H1 (cell line): Measurements from ENCODE around the gene SEMA3E. TPM values are rescaled to one million over a fixed set of nuclear protein-coding genes. Genes with fewer than 3 reads are reported as not detected.

ENCODE experiments used
- CTCF ChIA-PET: fragments of 300-600 bp; sonication (Branson Sonifier 250); formaldehyde crosslinking; loops from one replicate; lab custom pipeline; 2021; ENCODE audit not compliant: partially characterized antibody; lab: Charles Lee
- POLR2A ChIA-PET: fragments of 300-600 bp; sonication (Branson Sonifier 250); formaldehyde crosslinking; loops from one replicate; lab custom pipeline; 2021; ENCODE audit warnings: inconsistent platforms; ENCODE audit not compliant: partially characterized antibody; lab: Charles Lee
- DNase-seq, 2 experiments: peaks; one replicate each; pipeline versions ENCODE4 v3.0.0 to v3.0.0-alpha.2; 2010 to 2022; ENCODE audit warnings: low spot score in 2 of 2, low read depth in 1 of 2, mixed read lengths in 1 of 2
- FAIRE-seq: peaks from 2 replicates; lab custom pipeline; 2011; peaks lifted over from hg19 to GRCh38; lab: Jason Lieb, UNC
- H2AFZ ChIP-seq: 2 replicates; pipeline ENCODE4 v1.8.1; 2012; ENCODE audit warnings: low read length, inconsistent platforms
- H2AK5ac ChIP-seq: 2 replicates; pipeline ENCODE4 v1.6.1; 2013; ENCODE audit warnings: low read depth, low read length
- H2BK120ac ChIP-seq: replicated peaks from 2 replicates; pipeline ENCODE3; 2013; ENCODE audit warnings: low read depth, low read length, inconsistent platforms
- H2BK12ac ChIP-seq: 2 replicates; pipeline ENCODE4 v1.6.1; 2013; ENCODE audit warnings: low read depth, low read length
- H2BK15ac ChIP-seq: 2 replicates; pipeline ENCODE4 v1.6.1; 2013; ENCODE audit warnings: low read length
- H2BK20ac ChIP-seq: 2 replicates; pipeline ENCODE4 v1.6.1; 2013; ENCODE audit warnings: low read length
- H2BK5ac ChIP-seq: 2 replicates; pipeline ENCODE4 v1.6.1; 2013; ENCODE audit warnings: low read depth, low read length
- H3K14ac ChIP-seq: 2 replicates; pipeline ENCODE4 v1.6.1; 2013; ENCODE audit warnings: inconsistent platforms; ENCODE audit not compliant: insufficient read length
- H3K18ac ChIP-seq: 2 replicates; pipeline ENCODE4 v1.6.1; 2013; ENCODE audit warnings: low read length; ENCODE audit errors: extremely low read depth
- H3K23ac ChIP-seq: 2 replicates; pipeline ENCODE4 v1.6.1; 2013; ENCODE audit warnings: inconsistent platforms; ENCODE audit not compliant: insufficient read length
- H3K23me2 ChIP-seq: 2 replicates; pipeline ENCODE4 v1.6.1; 2013; ENCODE audit warnings: low read depth, low read length
- H3K27ac ChIP-seq: 2 replicates; pipeline ENCODE4 v1.6.1; 2011; ENCODE audit warnings: low read depth, low read length, inconsistent platforms
- H3K27me3 ChIP-seq, 4 experiments: replicated peaks in 1 of 4; 1 replicate in 1 of 4; 2 replicates in 3 of 4; pipeline versions ENCODE4 v1.6.1 to v1.8.1; 2011 to 2013; ENCODE audit warnings: low read length in 3 of 4, mild to moderate bottlenecking in 3 of 4, inconsistent platforms in 2 of 4, mixed read lengths in 2 of 4, moderate library complexity in 1 of 4; ENCODE audit not compliant: control insufficient read depth in 3 of 4, insufficient read depth in 3 of 4; ENCODE audit errors: extremely low read depth in 1 of 4
- H3K36me3 ChIP-seq, 4 experiments: 2 replicates each; pipeline versions ENCODE4 v1.6.1 to v1.8.1; 2011 to 2013; ENCODE audit warnings: mild to moderate bottlenecking in 4 of 4, low read length in 3 of 4, moderate library complexity in 2 of 4, control low read depth in 1 of 4, inconsistent platforms in 1 of 4; ENCODE audit not compliant: insufficient read depth in 4 of 4, control insufficient read depth in 2 of 4
- H3K4ac ChIP-seq: replicated peaks from 2 replicates; pipeline ENCODE3; 2013; ENCODE audit warnings: low read length, low read depth, mixed read lengths, inconsistent platforms; ENCODE audit not compliant: insufficient read length
- H3K4me1 ChIP-seq, 4 experiments: replicated peaks in 1 of 4; 1 replicate in 1 of 4; 2 replicates in 3 of 4; pipeline versions ENCODE4 v1.6.1 to v1.8.1; 2011 to 2013; ENCODE audit warnings: low read length in 3 of 4, inconsistent platforms in 2 of 4, mixed read lengths in 1 of 4; ENCODE audit not compliant: insufficient read depth in 4 of 4, control insufficient read depth in 3 of 4
- H3K4me2 ChIP-seq, 2 experiments: 2 replicates each; pipeline versions ENCODE4 v1.6.1 to v1.8.1; 2011 to 2013; ENCODE audit warnings: low read depth in 2 of 2, low read length in 2 of 2, control low read depth in 1 of 2, inconsistent platforms in 1 of 2, mild to moderate bottlenecking in 1 of 2; ENCODE audit not compliant: insufficient read depth in 1 of 2
- H3K4me3 ChIP-seq, 4 experiments: fragments of 200-600, 300-600 bp in 1 of 4; sonication (generic), shearing (Covaris generic), sonication (Bioruptor Twin) in 1 of 4; 2 replicates each; pipeline versions ENCODE4 v1.5.1 to v1.8.1; 2011 to 2016; ENCODE audit warnings: low read length in 4 of 4, low read depth in 3 of 4, control low read depth in 2 of 4, inconsistent platforms in 2 of 4, mild to moderate bottlenecking in 2 of 4, mixed read lengths in 1 of 4, moderate library complexity in 1 of 4; ENCODE audit not compliant: insufficient read depth in 2 of 4; ENCODE audit errors: extremely low read depth in 1 of 4
- H3K56ac ChIP-seq: replicated peaks from 2 replicates; pipeline ENCODE3; 2013; ENCODE audit warnings: low read depth, mild to moderate bottlenecking, mixed read lengths, low read length, inconsistent platforms; ENCODE audit not compliant: insufficient read length
- H3K79me1 ChIP-seq: 2 replicates; pipeline ENCODE4 v1.6.1; 2013; ENCODE audit warnings: low read depth, low read length, control low read depth
- H3K79me2 ChIP-seq, 2 experiments: 2 replicates each; pipeline versions ENCODE4 v1.6.1 to v1.8.1; 2012 to 2013; ENCODE audit warnings: low read length in 2 of 2, mild to moderate bottlenecking in 2 of 2, inconsistent platforms in 1 of 2; ENCODE audit not compliant: insufficient read depth in 2 of 2, control insufficient read depth in 1 of 2
- H3K9ac ChIP-seq, 4 experiments: replicated peaks in 1 of 4; 1 replicate in 1 of 4; 2 replicates in 3 of 4; pipeline versions ENCODE4 v1.6.1 to v1.8.1; 2011 to 2013; ENCODE audit warnings: low read depth in 3 of 4, low read length in 3 of 4, control low read depth in 2 of 4, mild to moderate bottlenecking in 2 of 4, moderate library complexity in 2 of 4, inconsistent platforms in 1 of 4; ENCODE audit errors: extremely low read depth in 1 of 4
- H3K9me3 ChIP-seq, 2 experiments: 2 replicates each; pipeline versions ENCODE4 v1.6.1 to v1.8.1; 2012 to 2013; ENCODE audit warnings: mild to moderate bottlenecking in 2 of 2, moderate library complexity in 2 of 2, control low read depth in 1 of 2, inconsistent platforms in 1 of 2, low read depth in 1 of 2, low read length in 1 of 2, mixed read lengths in 1 of 2; ENCODE audit not compliant: insufficient read depth in 2 of 2
- H4K20me1 ChIP-seq, 2 experiments: replicated peaks in 1 of 2; 2 replicates each; pipeline versions ENCODE3 to v1.8.1; 2011 to 2013; ENCODE audit warnings: inconsistent platforms in 2 of 2, low read length in 2 of 2, mild to moderate bottlenecking in 1 of 2; ENCODE audit not compliant: insufficient read depth in 2 of 2, control insufficient read depth in 1 of 2
- H4K5ac ChIP-seq: 2 replicates; pipeline ENCODE4 v1.6.1; 2013; ENCODE audit warnings: low read length, low read depth, mixed read lengths, inconsistent platforms; ENCODE audit not compliant: insufficient read length
- H4K8ac ChIP-seq: 2 replicates; pipeline ENCODE4 v1.8.0; 2013; ENCODE audit warnings: mild to moderate bottlenecking, moderate library complexity, low read length, inconsistent platforms; ENCODE audit not compliant: insufficient read depth; ENCODE audit errors: extremely low read depth
- H4K91ac ChIP-seq: replicated peaks from 2 replicates; pipeline ENCODE3; 2013; ENCODE audit warnings: low read length, mixed read lengths, inconsistent platforms; ENCODE audit not compliant: insufficient read length
- EGR1 ChIP-seq: IDR thresholded peaks from 2 replicates; pipeline ENCODE4 v1.6.1; 2011; ENCODE audit warnings: low read depth, low read length, borderline replicate concordance
- GABPA ChIP-seq: IDR thresholded peaks from 2 replicates; pipeline ENCODE4 v1.6.1; 2011; ENCODE audit warnings: mild to moderate bottlenecking, low read length, moderate library complexity, borderline replicate concordance; ENCODE audit not compliant: insufficient read depth
- JUN ChIP-seq: IDR thresholded peaks from 2 replicates; pipeline ENCODE4 v1.6.1; 2011; ENCODE audit warnings: low read depth, mild to moderate bottlenecking, improper control_type of control experiment, low read length
- KDM4A ChIP-seq: IDR thresholded peaks from one replicate; pipeline ENCODE4 v1.7.1; 2012; ENCODE audit warnings: low read depth, mild to moderate bottlenecking, moderate library complexity, low read length, inconsistent platforms; ENCODE audit not compliant: severe bottlenecking
- NANOG ChIP-seq: IDR thresholded peaks from 2 replicates; pipeline ENCODE4 v1.6.1; 2011; ENCODE audit warnings: low read length, low read depth, mild to moderate bottlenecking, inconsistent platforms; ENCODE audit not compliant: insufficient read depth, poor library complexity, severe bottlenecking
- PHF8 ChIP-seq: fragments of 200-600 bp; sonication (generic); conservative IDR thresholded peaks from 2 replicates; pipeline ENCODE4 v1.7.1; 2012; ENCODE audit warnings: low read depth, mild to moderate bottlenecking, inconsistent platforms, low read length, moderate library complexity
- RAD21 ChIP-seq, 2 experiments: IDR thresholded peaks in 1 of 2; conservative IDR thresholded peaks in 1 of 2; 2 replicates each; pipeline ENCODE4 v1.6.1; 2011; ENCODE audit warnings: low read depth in 2 of 2, low read length in 2 of 2, improper control_type of control experiment in 1 of 2, inconsistent platforms in 1 of 2, mild to moderate bottlenecking in 1 of 2, moderate library complexity in 1 of 2
- SP2 ChIP-seq: IDR thresholded peaks from 2 replicates; pipeline ENCODE4 v1.6.1; 2012; ENCODE audit warnings: mild to moderate bottlenecking, low read length, inconsistent platforms
- TCF12 ChIP-seq: IDR thresholded peaks from 2 replicates; pipeline ENCODE4 v1.6.1; 2011; ENCODE audit warnings: low read depth, mild to moderate bottlenecking, low read length
- WGBS, 2 experiments: shearing (Covaris generic) in 1 of 2; methylation state at CpG; one replicate each; pipeline versions ENCODE4 v1.1.6 to v1.1.7; 2013 to 2015; ENCODE audit warnings: low lambda C conversion rate in 2 of 2, mixed read lengths in 2 of 2, inconsistent platforms in 1 of 2, low coverage in 1 of 2, missing lambda C conversion rate in 1 of 2; ENCODE audit not compliant: insufficient replicate concordance in 2 of 2, insufficient coverage in 1 of 2, insufficient read length in 1 of 2; ENCODE audit errors: extremely low coverage in 1 of 2, missing lambda C conversion rate in 1 of 2; 5-methylcytosine and 5-hydroxymethylcytosine counted together
- polyA plus RNA-seq, 7 experiments: library from polyadenylated mRNA; depleted of rRNA in 3 of 7; stranded (reverse) in 5 of 7; unstranded in 2 of 7; fragments of >200 nt in 5 of 7; fragments of 200-250 nt in 2 of 7; gene quantifications; 1 replicate in 5 of 7; 2 replicates in 1 of 7; 4 replicates in 1 of 7; pipeline versions ENCODE4 v1.2.1 to v1.2.3, GENCODE V29; 2011 to 2013; ENCODE audit warnings: missing spikeins in 2 of 7, mixed read lengths in 2 of 7
- total RNA-seq: library from RNA; stranded (reverse); fragmentation: NEBNext Ultra II Directional; extraction: Animal tissue kit (Norgen Biotek cat#: 25700); gene quantifications from 2 replicates; pipeline ENCODE4 v1.2.1, GENCODE V29; 2021
- TF ChIP-seq, protein P1 (sequence below): IDR thresholded peaks from 2 replicates; pipeline ENCODE4 v1.6.1; 2012; ENCODE audit warnings: inconsistent platforms
- TF ChIP-seq, protein P2 (sequence below): IDR thresholded peaks from 2 replicates; pipeline ENCODE4 v1.6.1; 2011; ENCODE audit warnings: low read length, improper control_type of control experiment
- TF ChIP-seq, protein P3 (sequence below): IDR thresholded peaks from 2 replicates; pipeline ENCODE4 v1.6.1; 2012; ENCODE audit warnings: inconsistent platforms

Gene SEMA3E
- total and polyA plus RNA-seq, 2 of the 8 experiments (the other 6 are each of a cell fraction or from before 2014, with no cell fraction given): 0.93 to 0.94 TPM

DNA sequence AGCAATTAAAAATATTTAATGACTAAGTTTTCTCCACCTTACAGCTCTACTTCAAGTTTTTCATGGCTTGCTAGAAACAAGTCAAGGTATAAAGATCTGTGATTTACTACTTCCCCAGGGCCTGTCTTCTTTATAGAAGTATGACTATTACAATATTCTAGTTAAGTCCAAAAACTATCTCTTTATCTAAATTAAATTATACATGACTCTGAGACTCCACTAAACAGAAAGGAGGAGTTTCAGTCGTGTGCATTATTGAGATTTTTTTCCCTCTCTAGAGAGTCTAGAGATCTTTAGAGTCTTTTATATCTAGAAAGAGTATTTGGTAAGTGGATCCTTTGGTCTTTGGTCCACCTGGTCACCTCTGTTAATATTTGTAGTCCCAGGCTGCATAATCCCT is 100.7 kb downstream of the SEMA3E start:
- Histone ChIP-seq H3K79me2 (no peaks in the 10 kb centered on the region), H2BK5ac (no peak overlapping the region), H3K4me3 (no peak overlapping the region), H3K27me3 (no peaks in the 10 kb centered on the region), H2AK5ac (no peak overlapping the region), H4K8ac (no peak overlapping the region), H2BK12ac (no peak overlapping the region), H3K36me3 (no peaks in the 10 kb centered on the region), H4K5ac (no peak overlapping the region), H3K23ac (no peak overlapping the region), H3K14ac (no peak overlapping the region), H3K23me2 (no peaks in the 10 kb centered on the region), H3K4me1 (no peaks in the 10 kb centered on the region), H4K20me1 (no peaks in the 10 kb centered on the region), H4K91ac (no peak overlapping the region), H2BK120ac (no peak overlapping the region), H3K4ac (no peak overlapping the region), H2BK15ac (no peak overlapping the region), H3K27ac (no peak overlapping the region), H3K56ac (no peak overlapping the region), H3K9me3 (no peaks in the 10 kb centered on the region), H3K79me1 (no peaks in the 10 kb centered on the region), H2BK20ac (no peak overlapping the region), H3K18ac (no peak overlapping the region), H3K4me2 (no peak overlapping the region), H2AFZ (no peak overlapping the region), H3K9ac (no peak overlapping the region)
- ChIA-PET POLR2A (no interaction called here), CTCF (no interaction called here)
- FAIRE-seq (no peak), DNase-seq (no peak)
- 93% methylated on average over 1 of the region's 1 CpG; no CpG with 5 or more reads in 1 of the 2 experiments for WGBS, 2 experiments
- TF ChIP-seq, protein P1, sequence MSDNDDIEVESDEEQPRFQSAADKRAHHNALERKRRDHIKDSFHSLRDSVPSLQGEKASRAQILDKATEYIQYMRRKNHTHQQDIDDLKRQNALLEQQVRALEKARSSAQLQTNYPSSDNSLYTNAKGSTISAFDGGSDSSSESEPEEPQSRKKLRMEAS: no peak
- TF ChIP-seq SP2 (no peak), NANOG (no peak), JUN (no peak), KDM4A (no peak), RAD21 (IDR thresholded peaks at IDR 0.05 in 1 of 2, conservative IDR thresholded peaks at IDR 0.05 in 1 of 2; ENCODE audit: low read depth in 2 of 2, low read length in 2 of 2) (no peak), EGR1 (no peak), PHF8 (no peak), TCF12 (no peak), GABPA (no peak)
- TF ChIP-seq, protein P2, sequence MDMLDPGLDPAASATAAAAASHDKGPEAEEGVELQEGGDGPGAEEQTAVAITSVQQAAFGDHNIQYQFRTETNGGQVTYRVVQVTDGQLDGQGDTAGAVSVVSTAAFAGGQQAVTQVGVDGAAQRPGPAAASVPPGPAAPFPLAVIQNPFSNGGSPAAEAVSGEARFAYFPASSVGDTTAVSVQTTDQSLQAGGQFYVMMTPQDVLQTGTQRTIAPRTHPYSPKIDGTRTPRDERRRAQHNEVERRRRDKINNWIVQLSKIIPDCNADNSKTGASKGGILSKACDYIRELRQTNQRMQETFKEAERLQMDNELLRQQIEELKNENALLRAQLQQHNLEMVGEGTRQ: no peak
- TF ChIP-seq, protein P3, sequence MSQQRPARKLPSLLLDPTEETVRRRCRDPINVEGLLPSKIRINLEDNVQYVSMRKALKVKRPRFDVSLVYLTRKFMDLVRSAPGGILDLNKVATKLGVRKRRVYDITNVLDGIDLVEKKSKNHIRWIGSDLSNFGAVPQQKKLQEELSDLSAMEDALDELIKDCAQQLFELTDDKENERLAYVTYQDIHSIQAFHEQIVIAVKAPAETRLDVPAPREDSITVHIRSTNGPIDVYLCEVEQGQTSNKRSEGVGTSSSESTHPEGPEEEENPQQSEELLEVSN: no peak
